Endothelial cell of umbilical vein (primary cell): ENCODE results near the gene CYP2E1. TPM values are rescaled to one million over a fixed set of nuclear protein-coding genes. Genes with fewer than 3 reads are reported as not detected.

Experiments
- BruUV-seq: library from RNA; stranded (reverse); fragments of 400-500 nt; replicated peaks from 2 replicates; lab custom pipeline; 2021; lab: Mats Ljungman, UMichigan
- CTCF ChIA-PET: fragments of 300-600, 350-600 bp; sonication (Branson Sonifier 250); formaldehyde crosslinking; loops from one replicate; lab custom pipeline; 2021; ENCODE audit warnings: antibody characterized with exemption, inconsistent platforms; lab: Charles Lee
- POLR2A ChIA-PET: fragments of 300-600, 350-600 bp; sonication (Branson Sonifier 250); formaldehyde crosslinking; loops from one replicate; lab custom pipeline; 2021; ENCODE audit warnings: antibody characterized with exemption, inconsistent platforms; lab: Charles Lee
- DNase-seq: peaks from one replicate; pipeline ENCODE4 v3.0.0-alpha.2; 2011; ENCODE audit warnings: low read depth, low spot score
- FAIRE-seq: peaks from 2 replicates; lab custom pipeline; 2011; peaks lifted over from hg19 to GRCh38; lab: Jason Lieb, UNC
- H2AFZ ChIP-seq: 2 replicates; pipeline ENCODE4 v1.6.0; 2012; ENCODE audit warnings: low read depth, low read length, control low read depth, inconsistent platforms
- H3K27ac ChIP-seq: 2 replicates; pipeline ENCODE4 v1.5.1; 2011; ENCODE audit warnings: low read depth, mild to moderate bottlenecking, control low read depth, low read length, moderate library complexity; ENCODE audit not compliant: insufficient read depth
- H3K27me3 ChIP-seq, 2 experiments: 2 replicates each; pipeline versions ENCODE4 v1.6.0 to v1.6.1; 2011; ENCODE audit warnings: low read length in 2 of 2, mixed read lengths in 1 of 2; ENCODE audit not compliant: control insufficient read depth in 2 of 2, insufficient read depth in 2 of 2
- H3K36me3 ChIP-seq, 2 experiments: 2 replicates in 1 of 2; 3 replicates in 1 of 2; pipeline ENCODE4 v1.5.1; 2011; ENCODE audit warnings: low read length in 2 of 2, mild to moderate bottlenecking in 1 of 2, moderate library complexity in 1 of 2; ENCODE audit not compliant: control insufficient read depth in 2 of 2, insufficient read depth in 2 of 2; ENCODE audit errors: extremely low read depth in 1 of 2
- H3K4me1 ChIP-seq: 3 replicates; pipeline ENCODE4 v1.5.1; 2011; ENCODE audit warnings: mild to moderate bottlenecking, low read length; ENCODE audit not compliant: control insufficient read depth, insufficient read depth; ENCODE audit errors: extremely low read depth
- H3K4me2 ChIP-seq: 2 replicates; pipeline ENCODE4 v1.6.1; 2011; ENCODE audit warnings: low read length, control low read depth, mixed read lengths; ENCODE audit not compliant: insufficient read depth
- H3K4me3 ChIP-seq, 3 experiments: fragments of 200-600 bp in 1 of 3; sonication (generic), shearing (Covaris generic) in 1 of 3; replicated peaks in 1 of 3; 2 replicates each; pipeline ENCODE4 v1.5.1; 2011 to 2016; ENCODE audit warnings: control low read depth in 3 of 3, low read length in 3 of 3, mild to moderate bottlenecking in 2 of 3, inconsistent platforms in 1 of 3, low read depth in 1 of 3, moderate library complexity in 1 of 3; ENCODE audit not compliant: insufficient read depth in 1 of 3
- H3K79me2 ChIP-seq: 2 replicates; pipeline ENCODE4 v1.6.0; 2012; ENCODE audit warnings: low read length, inconsistent platforms; ENCODE audit not compliant: control insufficient read depth, insufficient read depth
- H3K9ac ChIP-seq: replicated peaks from 2 replicates; pipeline ENCODE3; 2011; ENCODE audit warnings: low read length, control low read depth; ENCODE audit not compliant: insufficient read depth; ENCODE audit errors: extremely low read depth
- H3K9me1 ChIP-seq: replicated peaks from 3 replicates; pipeline ENCODE4 v1.6.0; 2011; ENCODE audit warnings: mild to moderate bottlenecking, low read length; ENCODE audit not compliant: control insufficient read depth, insufficient read depth; ENCODE audit errors: extremely low read depth
- H3K9me3 ChIP-seq: replicated peaks from 2 replicates; pipeline ENCODE4 v1.5.1; 2012; ENCODE audit warnings: low read length, inconsistent platforms; ENCODE audit not compliant: control insufficient read depth, insufficient read depth
- H4K20me1 ChIP-seq: replicated peaks from 2 replicates; pipeline ENCODE3; 2011; ENCODE audit warnings: mild to moderate bottlenecking, low read length; ENCODE audit not compliant: control insufficient read depth, insufficient read depth; ENCODE audit errors: extremely low read depth
- EZH2 ChIP-seq: IDR thresholded peaks from 2 replicates; pipeline ENCODE4 v1.6.1; 2012; ENCODE audit warnings: borderline replicate concordance, low read depth, mild to moderate bottlenecking, moderate library complexity, low read length, inconsistent platforms; ENCODE audit not compliant: severe bottlenecking
- FOS ChIP-seq: IDR thresholded peaks from 2 replicates; pipeline ENCODE4 v1.6.1; 2011; ENCODE audit warnings: mild to moderate bottlenecking, low read length, moderate library complexity, borderline replicate concordance; ENCODE audit not compliant: insufficient read depth
- GATA2 ChIP-seq: IDR thresholded peaks from 2 replicates; pipeline ENCODE4 v1.7.0; 2011; ENCODE audit warnings: low read depth, mild to moderate bottlenecking, moderate library complexity, mixed read lengths, low read length; ENCODE audit not compliant: insufficient read length, insufficient read depth
- JUN ChIP-seq: IDR thresholded peaks from 2 replicates; pipeline ENCODE4 v1.6.1; 2011; ENCODE audit warnings: borderline replicate concordance, low read depth; ENCODE audit not compliant: insufficient read length, insufficient read depth
- MAX ChIP-seq: IDR thresholded peaks from 2 replicates; pipeline ENCODE4 v1.6.1; 2011; ENCODE audit not compliant: insufficient read depth, insufficient read length
- MYC ChIP-seq: IDR thresholded peaks from one replicate; pipeline ENCODE4 v1.6.1; 2011; ENCODE audit warnings: mild to moderate bottlenecking, low read depth, low read length
- POLR2A ChIP-seq: IDR thresholded peaks from 2 replicates; pipeline ENCODE4 v1.6.1; 2012; ENCODE audit warnings: low read depth, mild to moderate bottlenecking, control low read depth, low read length
- POLR2AphosphoS5 ChIP-seq: IDR thresholded peaks from 2 replicates; pipeline ENCODE4 v1.6.1; 2012; ENCODE audit warnings: low read depth, mild to moderate bottlenecking, control low read depth, low read length, moderate library complexity; ENCODE audit not compliant: insufficient read depth
- dilution Hi-C: fragments of 300-500 bp; cut with MboI; formaldehyde crosslinking; loops from one replicate; pipeline ENCODE4 v1.15.0; 2019; ENCODE audit warnings: low sequenced_read_pairs; ENCODE audit not compliant: extremely low pct_ligation_motif_present
- intact Hi-C: fragments of 100-400 bp; cut with micrococcal nuclease; formaldehyde crosslinking; loops from one replicate; pipeline ENCODE4 v1.10.0; 2022
- polyA plus RNA-seq, 4 experiments: library from polyadenylated mRNA; depleted of rRNA in 3 of 4; stranded (reverse) in 3 of 4; unstranded in 1 of 4; fragments of >200 nt; gene quantifications; 2 replicates each; pipeline versions ENCODE4 v1.2.1 to v1.2.3, GENCODE V29; 2011 to 2012; ENCODE audit warnings: missing spikeins in 1 of 4
- total RNA-seq: library from RNA; stranded (reverse); gene quantifications from 2 replicates; pipeline ENCODE4 v1.2.3, GENCODE V29; 2021
- TF ChIP-seq, protein P1 (sequence below), 2 donors: IDR thresholded peaks; 1 replicate in 1 of 2; 2 replicates in 1 of 2; pipeline ENCODE4 v1.5.1; 2011; ENCODE audit warnings: low read length in 2 of 2, mild to moderate bottlenecking in 2 of 2, moderate library complexity in 2 of 2, control low read depth in 1 of 2, inconsistent platforms in 1 of 2, low read depth in 1 of 2; ENCODE audit not compliant: insufficient read depth in 1 of 2; ENCODE audit errors: extremely low read depth in 1 of 2

The CYP2E1 gene
- total and polyA plus RNA-seq, 2 donors (not counting 3 experiments of a cell fraction or from before 2014, with no cell fraction given): 0.08 TPM; not detected in 1

- TF ChIP-seq POLR2AphosphoS5 (no peak), EZH2 (no peak), MYC (no peak), GATA2 (no peak), POLR2A (no peak), JUN (no peak), FOS (no peak), MAX (no peak)
- TF ChIP-seq, protein P1, sequence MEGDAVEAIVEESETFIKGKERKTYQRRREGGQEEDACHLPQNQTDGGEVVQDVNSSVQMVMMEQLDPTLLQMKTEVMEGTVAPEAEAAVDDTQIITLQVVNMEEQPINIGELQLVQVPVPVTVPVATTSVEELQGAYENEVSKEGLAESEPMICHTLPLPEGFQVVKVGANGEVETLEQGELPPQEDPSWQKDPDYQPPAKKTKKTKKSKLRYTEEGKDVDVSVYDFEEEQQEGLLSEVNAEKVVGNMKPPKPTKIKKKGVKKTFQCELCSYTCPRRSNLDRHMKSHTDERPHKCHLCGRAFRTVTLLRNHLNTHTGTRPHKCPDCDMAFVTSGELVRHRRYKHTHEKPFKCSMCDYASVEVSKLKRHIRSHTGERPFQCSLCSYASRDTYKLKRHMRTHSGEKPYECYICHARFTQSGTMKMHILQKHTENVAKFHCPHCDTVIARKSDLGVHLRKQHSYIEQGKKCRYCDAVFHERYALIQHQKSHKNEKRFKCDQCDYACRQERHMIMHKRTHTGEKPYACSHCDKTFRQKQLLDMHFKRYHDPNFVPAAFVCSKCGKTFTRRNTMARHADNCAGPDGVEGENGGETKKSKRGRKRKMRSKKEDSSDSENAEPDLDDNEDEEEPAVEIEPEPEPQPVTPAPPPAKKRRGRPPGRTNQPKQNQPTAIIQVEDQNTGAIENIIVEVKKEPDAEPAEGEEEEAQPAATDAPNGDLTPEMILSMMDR (IDR thresholded peaks at IDR 0.05; ENCODE audit: extremely low read depth in 1 of 2, insufficient read depth in 1 of 2, low read depth in 1 of 2, low read length in 2 of 2): no peak
- Histone ChIP-seq H3K27me3 (no peaks in the 10 kb centered on the region), H3K27ac (no peak within 1 kb of the TSS), H3K36me3 (no peaks in the 10 kb centered on the region), H4K20me1 (no peaks in the 10 kb centered on the region), H3K4me2 (no peak within 1 kb of the TSS), H3K9me3 (no peaks in the 10 kb centered on the region), H3K79me2 (no peaks in the 10 kb centered on the region), H2AFZ (no peak within 1 kb of the TSS), H3K9me1 (no peaks in the 10 kb centered on the region), H3K4me1 (no peaks in the 10 kb centered on the region), H3K4me3 (no peak within 1 kb of the TSS), H3K9ac (no peak within 1 kb of the TSS)
- dilution Hi-C loops (no loop called here), intact Hi-C loops (no loop called here)
- ChIA-PET POLR2A (no interaction called here), CTCF (no interaction called here)
- FAIRE-seq (no peak), DNase-seq (no peak)
- no TSS peak for BruUV-seq
These were observed 38.5 kb downstream of the CYP2E1 start, which contains the start of gene SYCE1 for GRCh38 chr10:133565441-133566294. Gene SYCE1 (minus strand): TSS chr10:133565583. CDS start chr10:133565529, 54 bp downstream.
